Suppressor macrophage treated with lipopolysaccharide for 1 hour (primary cell): ENCODE measurements around the gene NKX2-3.

Experiments used
- DNase-seq, 3 donors: peaks; one replicate each; pipeline ENCODE4 v3.0.0-alpha.2; 2020 to 2022

The NKX2-3 gene

GRCh38 chr10:99539120-99539519 lies 6.4 kb downstream of the NKX2-3 start:
- DNase-seq, result no peak

- no peak for DNase-seq
Observed at GRCh38 chr10:99539820-99540219, 7.1 kb downstream of the NKX2-3 start.

- DNase-seq, result no peak
Observed at GRCh38 chr10:99540306-99540656, 7.5 kb downstream of the NKX2-3 start.

GRCh38 chr10:99540657-99541531 lies 8.2 kb downstream of the NKX2-3 start:
- peak; percentile 54 to 73 (median 56) for DNase-seq

GRCh38 chr10:99544322-99544721 lies 11.6 kb downstream of the NKX2-3 start:
- DNase-seq, result no peak

GRCh38 chr10:99548041-99548530 lies 15.3 kb downstream of the NKX2-3 start:
- DNase-seq, result peak in 2 of 3 donors; percentile 47

GRCh38 chr10:99551158-99551557 lies 18.4 kb downstream of the NKX2-3 start:
- no peak for DNase-seq

GRCh38 chr10:99551616-99552015 lies 18.9 kb downstream of the NKX2-3 start:
- DNase-seq, result no peak

GRCh38 chr10:99555371-99555770 lies 22.6 kb downstream of the NKX2-3 start:
- DNase-seq, result no peak

GRCh38 chr10:99555825-99556523 lies 23.2 kb downstream of the NKX2-3 start:
- peak in 1 of 3 donors; percentile 32 for DNase-seq

- no peak for DNase-seq
Observed at GRCh38 chr10:99557044-99557443, 24.3 kb downstream of the NKX2-3 start.

GRCh38 chr10:99558708-99559107 lies 26.0 kb downstream of the NKX2-3 start:
- DNase-seq, result no peak

GRCh38 chr10:99560277-99561126 lies 27.8 kb downstream of the NKX2-3 start:
- peak; percentile 71 to 86 (median 80) for DNase-seq

GRCh38 chr10:99562631-99563030 lies 29.9 kb downstream of the NKX2-3 start:
- DNase-seq, result no peak

GRCh38 chr10:99564361-99564760 lies 31.6 kb downstream of the NKX2-3 start:
- DNase-seq, result no peak

- no peak for DNase-seq
Observed at GRCh38 chr10:99565166-99565565, 32.4 kb downstream of the NKX2-3 start.

- no peak for DNase-seq
Observed at GRCh38 chr10:99569253-99569939, 36.7 kb downstream of the NKX2-3 start.

- no peak for DNase-seq
Observed at GRCh38 chr10:99569961-99570360, 37.2 kb downstream of the NKX2-3 start.

- DNase-seq, result no peak
Observed at GRCh38 chr10:99571816-99572215, 39.1 kb downstream of the NKX2-3 start.

- DNase-seq, result no peak
Observed at GRCh38 chr10:99573790-99574189, 41.0 kb downstream of the NKX2-3 start.

- DNase-seq, result no peak
Observed at GRCh38 chr10:99579971-99580370, 47.2 kb downstream of the NKX2-3 start.

- no peak for DNase-seq
Observed at GRCh38 chr10:99582255-99582770, 49.6 kb downstream of the NKX2-3 start.
